22Rv1 (cell line): ENCODE results near the gene NOC3L.

Source experiments
- H3K27ac ChIP-seq: fragments of 450-650 bp; 2 replicates; pipeline ENCODE4 v1.5.1; 2017
- ZFX ChIP-seq: fragments of 450-650 bp; IDR thresholded peaks from 2 replicates; pipeline ENCODE4 v1.6.1; 2017; ENCODE audit warnings: antibody characterized with exemption, borderline replicate concordance
- TF ChIP-seq, protein P1 (sequence below): fragments of 450-650 bp; IDR thresholded peaks from 2 replicates; pipeline ENCODE4 v1.5.1; 2017; ENCODE audit warnings: mild to moderate bottlenecking

Gene NOC3L, protein sequence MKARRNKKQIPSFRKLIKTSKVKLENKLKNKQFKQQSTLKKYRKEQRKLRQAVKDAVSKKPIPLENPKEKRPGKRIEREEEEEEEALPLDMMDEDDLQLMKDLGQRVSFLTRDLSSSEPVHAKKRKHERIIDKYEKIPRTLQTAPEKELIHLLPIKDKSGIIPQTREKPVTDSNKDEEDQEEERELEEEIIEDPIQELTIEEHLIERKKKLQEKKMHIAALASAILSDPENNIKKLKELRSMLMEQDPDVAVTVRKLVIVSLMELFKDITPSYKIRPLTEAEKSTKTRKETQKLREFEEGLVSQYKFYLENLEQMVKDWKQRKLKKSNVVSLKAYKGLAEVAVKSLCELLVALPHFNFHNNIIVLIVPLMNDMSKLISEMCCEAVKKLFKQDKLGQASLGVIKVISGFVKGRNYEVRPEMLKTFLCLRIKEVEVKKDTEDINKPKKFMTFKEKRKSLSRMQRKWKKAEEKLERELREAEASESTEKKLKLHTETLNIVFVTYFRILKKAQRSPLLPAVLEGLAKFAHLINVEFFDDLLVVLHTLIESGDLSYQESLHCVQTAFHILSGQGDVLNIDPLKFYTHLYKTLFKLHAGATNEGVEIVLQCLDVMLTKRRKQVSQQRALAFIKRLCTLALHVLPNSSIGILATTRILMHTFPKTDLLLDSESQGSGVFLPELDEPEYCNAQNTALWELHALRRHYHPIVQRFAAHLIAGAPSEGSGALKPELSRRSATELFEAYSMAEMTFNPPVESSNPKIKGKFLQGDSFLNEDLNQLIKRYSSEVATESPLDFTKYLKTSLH

DNA sequence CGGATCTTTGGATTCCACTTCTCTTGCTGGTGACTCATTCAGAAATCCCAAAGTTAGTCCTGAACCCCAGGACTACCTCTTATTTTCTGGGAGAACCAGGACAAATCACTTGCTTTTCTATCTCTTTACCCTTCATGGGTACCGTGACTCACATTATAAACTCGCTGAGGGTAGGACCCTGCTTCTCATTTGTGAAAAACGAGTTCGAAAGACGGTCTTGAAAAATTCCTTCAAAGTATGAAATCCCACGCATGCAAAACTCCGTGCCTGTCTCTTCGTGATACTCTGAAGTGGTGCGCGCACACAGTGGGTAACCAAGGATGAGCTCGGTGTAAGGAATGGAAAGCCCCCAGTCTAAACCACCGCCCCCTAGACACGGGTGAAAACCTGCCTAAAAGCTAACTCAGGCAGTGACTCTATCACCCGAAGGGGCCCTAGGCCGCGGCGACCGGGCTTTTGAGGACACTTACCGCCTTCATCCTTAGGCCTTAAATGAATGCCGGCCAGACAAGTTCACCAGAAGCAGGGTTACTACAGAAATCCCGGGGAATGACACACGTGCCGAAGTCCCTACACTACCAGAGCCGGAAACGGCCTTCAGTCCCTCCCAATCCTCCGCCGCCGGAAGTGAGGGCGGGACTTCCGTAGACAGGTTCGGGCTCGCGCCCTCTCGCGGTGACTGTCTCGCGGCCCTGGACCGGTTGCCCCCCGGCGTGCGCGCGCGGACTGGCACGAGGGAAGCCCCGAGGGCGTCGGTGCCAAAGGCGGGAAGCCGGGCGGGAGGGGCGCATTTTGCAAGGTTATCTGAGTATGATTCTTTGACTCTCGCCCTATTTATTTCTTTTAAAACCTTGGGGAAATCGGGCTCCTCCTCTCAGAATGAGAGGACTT is at the start of gene NOC3L:
NOC3L (minus strand) TSS at position 580 of the 891 bp plus-strand sequence; CDS start at position 479, 101 bp downstream.
- H3K27ac ChIP-seq = peak within 1 kb of the TSS; percentile 70

DNA sequence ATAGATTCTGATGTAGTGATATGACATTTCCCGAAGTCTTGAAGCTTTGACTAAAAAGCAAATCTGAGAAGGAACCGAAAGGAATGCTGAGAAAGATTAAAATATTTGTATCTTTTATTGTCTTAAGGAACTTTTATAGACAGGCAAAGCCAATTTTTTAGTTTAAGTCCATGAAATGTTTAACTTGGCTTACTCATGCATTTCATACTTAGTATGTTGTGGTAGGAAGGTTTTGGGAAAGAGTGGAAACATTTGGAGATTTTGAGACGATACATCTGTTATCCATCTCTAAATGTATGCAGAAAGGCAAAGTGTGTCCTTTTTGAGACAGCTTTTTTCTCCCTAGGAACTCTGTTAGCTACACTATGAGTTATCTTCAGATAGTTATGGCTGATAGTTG is 49.7 kb upstream of the NOC3L start:
- TF ChIP-seq, protein P1, sequence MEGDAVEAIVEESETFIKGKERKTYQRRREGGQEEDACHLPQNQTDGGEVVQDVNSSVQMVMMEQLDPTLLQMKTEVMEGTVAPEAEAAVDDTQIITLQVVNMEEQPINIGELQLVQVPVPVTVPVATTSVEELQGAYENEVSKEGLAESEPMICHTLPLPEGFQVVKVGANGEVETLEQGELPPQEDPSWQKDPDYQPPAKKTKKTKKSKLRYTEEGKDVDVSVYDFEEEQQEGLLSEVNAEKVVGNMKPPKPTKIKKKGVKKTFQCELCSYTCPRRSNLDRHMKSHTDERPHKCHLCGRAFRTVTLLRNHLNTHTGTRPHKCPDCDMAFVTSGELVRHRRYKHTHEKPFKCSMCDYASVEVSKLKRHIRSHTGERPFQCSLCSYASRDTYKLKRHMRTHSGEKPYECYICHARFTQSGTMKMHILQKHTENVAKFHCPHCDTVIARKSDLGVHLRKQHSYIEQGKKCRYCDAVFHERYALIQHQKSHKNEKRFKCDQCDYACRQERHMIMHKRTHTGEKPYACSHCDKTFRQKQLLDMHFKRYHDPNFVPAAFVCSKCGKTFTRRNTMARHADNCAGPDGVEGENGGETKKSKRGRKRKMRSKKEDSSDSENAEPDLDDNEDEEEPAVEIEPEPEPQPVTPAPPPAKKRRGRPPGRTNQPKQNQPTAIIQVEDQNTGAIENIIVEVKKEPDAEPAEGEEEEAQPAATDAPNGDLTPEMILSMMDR = no peak
- TF ChIP-seq ZFX = no peak

More for the DNA sequence above, at the start of gene NOC3L:
- TF ChIP-seq, protein P1 = peak; percentile 95
- no peak for TF ChIP-seq ZFX

DNA sequence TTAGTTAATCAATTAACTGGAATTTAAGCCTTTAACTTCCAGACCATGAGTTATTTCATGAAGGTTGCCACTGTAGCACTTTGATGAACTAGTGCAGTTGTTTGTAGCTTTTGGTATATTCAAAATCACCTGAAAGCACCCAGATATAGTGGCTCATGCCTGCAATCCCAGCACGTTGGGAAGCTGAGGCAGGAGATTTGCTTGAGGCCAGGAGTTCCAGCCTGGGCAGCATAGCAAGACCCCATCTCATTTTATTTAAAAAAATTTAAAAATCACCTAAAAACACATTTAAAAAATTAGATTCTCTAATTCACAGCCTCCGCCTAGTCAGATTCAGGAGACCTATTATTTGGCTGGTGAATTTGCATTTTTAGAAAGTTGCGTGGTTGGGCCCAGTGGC is 48.6 kb upstream of the NOC3L start:
- no peak overlapping the region for H3K27ac ChIP-seq
- no peak for TF ChIP-seq ZFX
- TF ChIP-seq, protein P1 = no peak

More for the DNA sequence above, 49.7 kb upstream of the NOC3L start:
- H3K27ac ChIP-seq = no peak overlapping the region

DNA sequence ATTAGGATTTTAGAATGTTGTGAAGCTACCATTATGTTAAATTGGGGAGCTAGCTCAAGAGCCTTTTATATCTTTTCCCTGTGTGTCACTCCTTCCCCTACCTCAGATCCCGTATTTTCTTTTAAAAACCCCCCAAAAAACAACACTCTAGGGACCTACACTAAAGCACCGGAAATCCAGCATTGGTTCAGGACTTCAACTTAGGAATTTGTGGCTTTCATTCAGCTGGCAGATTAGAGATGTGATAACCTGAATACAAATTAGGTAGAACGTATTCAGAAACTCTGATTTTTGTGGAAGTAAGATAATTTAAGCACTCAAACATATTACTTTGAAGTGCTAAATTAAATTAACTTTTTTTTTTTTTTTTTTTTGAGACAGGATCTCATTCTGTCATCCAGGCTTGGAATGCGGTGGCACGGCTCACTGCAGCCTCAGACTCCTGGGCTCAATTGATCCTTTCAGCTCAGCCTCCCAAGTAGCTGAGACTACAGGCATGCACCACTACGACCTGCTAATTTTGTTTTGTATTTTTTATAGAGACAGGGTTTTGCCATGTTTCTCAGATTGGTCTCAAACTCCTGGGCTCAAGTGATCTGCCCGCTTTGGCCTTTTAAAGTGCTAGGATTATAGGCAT is 46.4 kb upstream of the NOC3L start:
- H3K27ac ChIP-seq = no peak overlapping the region
- no peak for TF ChIP-seq ZFX
- TF ChIP-seq, protein P1 = no peak

DNA sequence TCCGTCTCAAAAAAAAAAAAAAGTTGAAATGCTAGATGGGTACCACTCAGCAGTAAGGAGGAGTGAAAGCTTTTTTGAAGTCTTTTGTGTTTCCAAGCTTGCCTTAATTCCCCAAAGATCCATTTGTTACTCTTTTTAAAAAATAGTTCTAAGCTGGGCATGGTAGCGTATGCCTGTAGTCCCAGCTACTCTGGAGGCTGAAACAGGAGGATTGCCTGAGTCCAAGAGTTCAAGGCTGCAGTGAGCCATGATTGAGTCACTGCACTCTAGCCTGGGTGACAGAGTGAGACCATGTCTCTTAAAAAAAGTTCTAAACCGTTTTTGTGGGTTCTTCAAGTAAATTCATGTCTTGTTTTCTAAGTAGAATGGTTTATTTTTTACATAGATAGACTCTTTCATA is 44.9 kb upstream of the NOC3L start:
- TF ChIP-seq, protein P1 = no peak
- TF ChIP-seq ZFX = no peak
- no peak overlapping the region for H3K27ac ChIP-seq

DNA sequence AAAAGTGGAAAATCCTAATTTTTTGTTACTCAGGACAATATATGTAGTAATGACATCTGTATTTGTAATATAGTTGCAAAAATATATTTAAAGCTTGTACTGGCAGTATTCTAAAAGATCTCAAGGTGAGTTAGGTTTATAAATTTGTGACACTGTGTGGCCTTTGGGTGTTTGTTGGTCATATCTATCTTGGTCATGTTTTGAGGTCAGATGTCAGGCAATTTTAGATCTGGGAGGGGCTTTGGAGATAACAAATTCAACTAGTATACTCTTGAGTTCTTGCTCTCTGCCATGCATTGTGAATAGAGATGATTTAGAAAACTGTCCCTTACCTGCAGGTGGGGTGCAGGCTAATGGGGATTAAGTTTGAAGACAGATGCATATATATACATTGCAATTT is 42.7 kb upstream of the NOC3L start:
- no peak overlapping the region for H3K27ac ChIP-seq
- no peak for TF ChIP-seq ZFX
- TF ChIP-seq, protein P1 = no peak
